Activated T-helper 1 cell treated with anti-CD3 and anti-CD28 coated beads, Interleukin-2, amount 50 U/mL, for 16 hours (primary cell): ENCODE results near the gene FASN.
"Not testable (repeated sequence)": the region's sequence is repeated elsewhere in the genome, so short reads cannot be mapped to it uniquely, and the experiment has no call there.

Source experiments
- DNase-seq, 2 donors: peaks; one replicate each; pipeline ENCODE4 v3.0.0-alpha.2; 2020; ENCODE audit warnings: low read depth in 1 of 2, low spot score in 1 of 2

FASN gene

DNA sequence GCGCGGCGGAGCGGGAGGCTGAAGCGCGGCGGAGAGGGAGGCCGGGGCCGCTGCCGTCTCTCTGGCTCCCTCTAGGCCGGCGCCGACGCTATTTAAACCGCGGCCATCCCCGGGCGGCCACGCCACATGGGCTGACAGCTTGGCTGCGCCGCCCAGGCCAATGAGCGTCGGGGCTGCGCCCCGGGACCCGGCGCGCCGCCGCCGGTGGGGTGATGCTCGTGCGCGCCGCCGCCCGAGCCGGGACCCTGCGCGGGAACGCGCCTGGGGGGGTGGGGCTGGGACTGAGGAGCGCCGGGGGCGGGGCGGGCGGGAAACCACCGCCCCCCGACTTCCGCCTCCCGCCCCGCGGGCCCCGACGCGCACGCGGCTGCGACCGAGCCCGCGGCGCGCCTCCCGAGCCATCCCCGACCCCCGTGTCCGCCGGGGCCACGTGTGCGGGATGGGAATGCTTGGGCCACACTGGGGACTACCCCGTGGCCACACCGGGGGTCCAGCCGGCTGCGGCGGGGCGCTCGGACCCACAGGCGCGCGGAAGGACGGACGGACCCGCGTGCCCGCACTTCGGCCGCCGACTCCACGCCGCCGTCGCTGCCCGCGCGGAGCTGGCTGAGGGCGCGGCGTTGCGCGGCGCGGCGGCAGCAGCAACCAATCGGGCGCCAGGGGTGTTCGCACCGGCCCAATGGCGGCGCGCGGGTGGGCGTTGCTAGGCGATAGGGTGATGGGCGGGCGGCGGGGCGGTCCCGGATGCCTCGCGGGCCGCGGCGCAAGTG is at the start of gene FASN:
FASN (minus strand) TSS at position 68 of the 770 bp plus-strand sequence. CDS start 1,791 bp downstream, outside the sequence.
- DNase-seq = peak; percentile 77 to 91

DNA sequence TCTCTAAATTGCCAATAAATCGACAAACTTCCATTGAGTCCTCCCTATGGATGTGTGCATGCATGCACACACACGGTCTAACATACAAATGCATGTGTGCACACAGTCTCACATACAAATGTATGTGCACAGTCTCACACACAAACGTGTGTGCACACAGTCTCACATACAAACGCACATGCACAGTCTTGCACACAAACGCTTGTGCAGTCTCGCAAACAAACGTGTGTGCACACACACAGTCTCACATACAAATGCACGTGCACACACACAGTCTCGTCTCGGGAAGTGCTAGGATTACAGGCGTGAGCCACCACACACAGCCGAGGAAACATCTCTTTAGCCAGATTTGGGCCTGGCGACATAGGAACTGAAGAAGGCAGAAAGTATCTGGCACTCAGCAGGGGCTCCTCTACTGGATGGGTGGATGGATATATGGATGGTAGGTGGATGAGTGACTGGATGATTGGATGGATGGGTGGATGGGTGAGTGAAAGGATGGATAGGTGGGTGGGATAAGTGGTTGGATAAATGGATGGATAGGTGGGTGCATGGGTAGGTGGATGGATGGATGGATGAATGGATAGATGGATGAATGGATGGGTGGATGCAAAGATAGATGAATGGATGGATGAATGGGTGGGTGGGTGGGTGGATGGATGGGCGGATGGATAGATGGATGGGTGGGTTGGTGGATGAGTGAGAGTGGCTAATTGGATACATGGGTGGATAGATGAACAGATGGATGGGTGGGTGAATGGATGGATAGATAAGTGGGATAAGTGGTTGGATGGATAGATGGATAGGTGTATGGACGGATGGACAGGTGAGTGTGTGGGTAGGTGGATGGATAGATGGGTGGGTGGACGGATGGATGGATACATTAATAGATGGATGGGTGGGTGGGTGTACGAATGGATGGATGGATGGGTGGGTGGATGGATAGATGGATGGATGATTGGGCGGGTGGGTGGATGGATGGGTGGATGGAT is 48.9 kb upstream of the FASN start:
- no peak for DNase-seq

DNA sequence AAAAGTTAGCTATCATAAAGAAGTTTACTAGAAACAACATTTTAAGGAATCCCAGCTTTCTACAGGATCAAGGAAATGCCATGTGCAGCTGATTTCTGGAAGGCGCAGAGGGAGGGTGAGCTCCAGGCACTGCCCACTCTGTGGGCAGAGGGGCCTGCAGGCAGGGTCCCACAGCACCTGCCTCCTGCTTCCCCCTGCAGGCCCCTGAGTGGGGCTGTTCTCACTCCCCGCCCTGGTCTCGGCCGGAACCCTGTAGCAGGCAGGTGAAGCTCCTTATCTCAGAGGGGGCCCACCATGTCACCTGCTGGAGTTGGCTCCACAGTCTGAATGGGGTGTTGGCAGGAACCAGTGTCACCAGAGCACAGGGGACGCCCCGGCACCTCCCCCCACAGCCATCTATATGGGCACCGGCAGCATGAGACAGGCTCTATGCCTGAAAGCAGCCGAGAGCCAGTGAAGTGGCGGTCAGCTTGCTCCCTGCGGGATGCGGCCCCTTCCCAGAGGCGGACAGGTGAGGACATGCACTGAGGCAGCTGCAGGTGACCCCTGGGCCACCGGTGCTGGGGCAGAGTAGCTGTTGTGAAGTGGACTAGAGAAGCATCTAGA is 47.6 kb upstream of the FASN start:
- DNase-seq = no peak

DNA sequence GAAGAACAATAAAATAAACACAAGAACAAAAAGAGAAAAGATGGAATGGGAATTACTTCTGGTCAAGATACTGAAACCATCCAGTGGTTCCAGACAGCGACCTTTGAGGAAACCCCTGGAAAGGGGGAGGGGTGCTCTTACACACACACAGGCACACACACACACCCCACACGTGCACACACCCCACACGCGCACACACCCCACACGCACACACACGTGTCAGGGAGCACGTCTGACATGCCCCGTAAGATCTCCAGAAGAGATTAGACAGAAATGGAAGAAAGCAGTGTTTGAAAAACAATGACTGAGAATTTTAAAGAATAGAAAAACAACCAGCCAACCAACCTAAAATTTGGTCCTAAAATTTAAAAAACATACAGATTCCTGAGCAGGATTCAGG is 45.3 kb upstream of the FASN start:
- DNase-seq = no peak

DNA sequence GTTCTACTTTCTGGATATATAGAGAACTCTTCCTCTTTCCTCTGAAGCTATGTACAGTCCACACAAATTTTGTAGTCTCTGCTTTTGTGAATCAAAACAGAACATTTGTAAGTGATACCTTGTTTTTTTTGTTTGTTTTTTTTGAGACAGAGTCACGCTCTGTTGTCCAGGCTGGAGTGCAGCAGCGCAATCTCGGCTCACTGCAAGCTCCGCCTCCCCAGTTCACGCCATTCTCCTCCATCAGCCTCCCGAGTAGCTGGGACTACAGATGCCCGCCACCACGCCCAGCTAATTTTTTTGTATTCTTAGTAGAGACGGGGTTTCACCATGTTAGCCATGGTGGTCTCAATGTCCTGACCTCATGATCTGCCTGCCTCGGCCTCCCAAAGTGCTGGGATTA is 41.9 kb upstream of the FASN start:
- DNase-seq = not testable (repeated sequence)

DNA sequence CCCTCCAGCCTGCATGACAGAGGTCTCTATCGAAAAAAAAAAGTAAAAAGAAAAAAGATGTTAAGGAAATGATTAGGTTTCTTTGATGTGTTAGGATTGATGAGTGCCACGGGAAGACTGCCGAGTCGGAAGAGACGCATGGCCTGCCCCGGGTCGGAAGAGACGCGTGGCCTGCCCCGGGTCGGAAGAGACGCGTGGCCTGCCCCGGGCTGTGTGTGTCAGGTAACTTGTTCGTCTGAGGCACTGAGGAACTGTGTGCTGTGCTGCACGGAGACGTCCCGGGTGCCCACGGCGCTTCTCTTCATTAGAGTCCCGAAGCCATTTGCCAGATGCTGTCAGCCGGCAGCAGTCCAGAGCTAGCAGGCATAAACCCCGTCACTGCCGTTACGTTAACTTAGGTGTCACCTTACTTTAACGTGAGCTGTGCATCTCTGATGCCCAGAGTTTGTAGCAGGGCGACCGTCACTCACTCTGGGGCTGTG is 40.5 kb upstream of the FASN start:
- DNase-seq = no peak

DNA sequence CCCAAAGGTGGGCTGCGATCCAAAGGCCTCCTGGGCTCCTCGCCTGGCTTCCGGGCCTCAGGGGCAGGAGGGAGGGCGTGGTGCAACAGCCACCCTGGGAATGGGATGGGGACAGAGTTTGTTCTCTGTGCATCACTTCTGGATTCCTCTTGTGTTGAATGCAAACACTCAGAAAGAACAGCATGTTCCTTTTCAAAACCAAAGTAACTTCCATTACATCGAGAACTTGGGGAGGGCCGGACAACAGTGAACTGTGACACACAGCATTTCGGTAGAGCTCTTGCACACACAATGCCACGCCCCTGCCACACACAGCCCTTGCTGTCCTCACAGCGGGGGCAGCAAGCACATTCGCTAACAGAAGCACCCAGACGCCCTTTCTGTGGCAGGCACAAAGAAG is 36.1 kb upstream of the FASN start:
- no peak for DNase-seq

DNA sequence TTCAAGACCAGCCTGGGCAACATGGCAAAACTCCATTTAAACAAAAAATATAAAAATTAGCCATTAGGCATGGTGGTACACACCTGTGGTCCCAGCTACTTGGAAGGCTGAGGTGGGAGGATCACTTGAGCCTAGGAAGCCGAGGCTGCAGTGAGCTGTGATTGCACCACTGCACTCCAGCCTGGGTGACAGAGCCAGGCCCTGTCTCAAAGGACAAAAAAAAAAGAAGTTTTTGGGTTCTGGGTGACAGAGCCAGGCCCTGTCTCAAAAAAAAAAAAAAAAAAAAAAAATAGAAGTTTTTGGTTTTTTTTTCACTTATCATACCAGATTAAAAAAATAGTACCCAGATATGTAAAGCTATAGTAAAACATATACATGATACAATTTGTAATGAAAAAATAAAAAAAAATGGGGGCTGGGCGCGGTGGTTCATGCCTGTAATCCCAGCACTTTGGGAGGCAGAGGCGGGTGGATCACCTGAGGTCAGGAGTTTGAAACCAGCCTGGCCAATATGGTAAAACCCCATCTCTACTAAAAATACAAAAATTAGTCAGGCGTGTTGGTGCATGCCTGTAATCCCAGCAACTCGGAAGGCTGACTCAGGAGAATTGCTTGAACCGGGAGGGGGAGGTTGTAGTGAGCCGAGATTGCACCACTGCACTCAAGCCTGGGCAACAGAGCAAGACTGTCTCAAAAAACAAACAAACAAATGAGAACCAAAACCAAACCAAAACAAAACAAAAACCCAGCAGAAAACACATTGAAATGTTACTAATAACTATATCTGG is 35.3 kb upstream of the FASN start:
- DNase-seq = not testable (repeated sequence)

DNA sequence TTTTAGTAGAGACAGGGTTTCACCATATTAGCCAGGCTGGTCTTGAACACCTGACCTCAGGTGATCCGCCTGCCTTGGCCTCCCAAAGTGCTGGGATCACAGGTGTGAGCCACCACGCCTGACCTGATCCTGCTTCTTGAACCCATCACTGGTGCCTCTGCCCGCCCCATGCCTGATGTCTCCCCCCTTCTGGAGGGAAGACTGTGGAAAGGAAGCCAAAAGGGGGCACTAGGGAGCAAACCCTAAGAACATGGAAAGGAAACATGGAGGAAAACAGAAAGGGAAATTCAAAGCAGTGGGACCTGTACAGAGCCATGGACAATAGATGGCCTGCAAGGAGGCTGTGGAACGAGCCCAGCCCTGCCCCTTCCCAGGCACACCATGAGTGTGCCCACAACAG is 31.1 kb upstream of the FASN start:
- no peak for DNase-seq

DNA sequence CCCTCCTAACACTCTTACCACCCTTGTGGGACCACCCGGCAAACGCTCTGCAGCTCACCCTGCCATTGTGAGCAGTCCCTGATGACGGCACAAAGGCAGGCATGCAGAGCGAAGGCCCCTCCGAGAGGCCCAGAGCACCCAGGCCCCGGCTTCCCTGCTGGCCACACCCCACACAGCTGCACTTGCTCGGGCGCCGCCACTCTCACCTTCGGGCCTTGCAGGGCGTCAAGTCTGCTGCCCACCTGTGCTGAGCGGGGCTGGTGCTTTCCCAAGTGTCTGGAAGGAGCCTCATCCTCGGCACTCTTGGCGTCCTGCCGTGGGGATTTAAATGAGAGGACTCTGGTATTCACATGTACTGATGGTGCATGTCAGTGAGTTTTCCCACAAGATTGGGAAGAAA is 30.3 kb upstream of the FASN start:
- DNase-seq = no peak

DNA sequence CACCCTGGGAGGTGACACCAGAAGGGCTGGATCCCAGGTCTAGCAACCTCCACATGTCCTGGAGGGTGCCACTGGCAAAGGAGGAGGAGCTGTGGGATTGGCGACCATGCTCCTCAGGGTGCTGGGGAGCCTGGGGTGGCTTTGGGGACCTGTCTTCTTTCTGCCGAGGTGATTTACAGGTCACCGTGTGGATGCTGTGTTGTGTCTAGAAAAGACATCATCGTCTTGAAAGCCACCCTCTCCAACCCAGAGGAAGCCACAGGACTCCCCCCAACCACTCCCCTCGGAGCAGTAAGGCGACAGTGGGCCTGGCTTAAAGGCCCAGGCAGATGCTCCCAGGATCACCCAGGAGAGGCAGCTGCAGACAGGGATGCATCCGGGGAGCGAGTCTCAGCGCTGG is 29.7 kb upstream of the FASN start:
- DNase-seq = no peak

DNA sequence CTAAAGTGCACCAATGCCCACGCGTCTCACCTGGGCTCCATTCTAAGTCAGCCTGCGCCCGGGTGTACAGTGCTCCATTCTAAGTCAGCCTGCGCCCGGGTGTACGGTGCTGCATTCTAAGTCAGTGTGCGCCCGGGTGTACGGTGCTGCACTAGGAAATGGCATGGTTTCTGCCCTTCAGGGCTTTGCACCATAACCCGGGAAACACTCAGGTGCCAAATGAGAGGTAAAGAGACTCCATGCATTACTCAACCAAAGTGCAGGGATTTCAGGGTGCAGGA is 29.2 kb upstream of the FASN start:
- no peak for DNase-seq

DNA sequence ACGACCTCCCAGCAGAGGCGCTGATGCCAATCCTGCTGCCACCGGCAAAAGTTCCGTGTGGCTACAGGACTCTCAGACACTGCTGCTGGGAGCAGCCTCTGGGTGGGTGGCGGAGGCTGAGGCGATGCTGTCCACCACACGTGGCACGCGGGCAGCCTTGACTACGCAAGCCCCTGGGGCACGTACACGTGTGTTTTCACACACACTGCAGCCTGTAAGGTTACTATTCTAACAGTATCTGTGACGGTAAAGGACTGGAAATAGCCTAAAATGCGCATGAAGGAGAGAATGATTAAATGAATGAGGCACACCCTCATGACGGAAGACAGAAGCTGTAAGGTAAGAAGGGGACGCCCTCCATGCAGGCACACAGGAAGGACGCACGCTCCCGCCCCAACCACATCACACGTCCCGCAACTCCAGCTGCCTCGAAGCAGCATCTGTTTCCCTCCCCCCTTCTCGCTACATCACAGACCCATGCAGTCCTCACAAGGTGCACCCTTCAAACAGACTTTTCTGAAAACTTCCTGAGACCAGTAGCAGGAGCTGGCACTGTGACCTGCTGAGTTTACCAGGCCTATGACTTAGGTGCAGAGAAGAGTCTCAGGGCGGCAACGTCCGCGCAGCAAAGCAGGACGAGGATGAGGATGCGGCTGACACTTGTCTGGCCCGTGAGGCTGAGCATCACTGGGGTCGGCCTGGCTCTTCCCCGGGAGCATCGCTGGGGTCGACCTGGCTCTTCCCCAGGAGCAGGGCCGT is 28.7 kb upstream of the FASN start:
- DNase-seq = peak; percentile 53 to 70

DNA sequence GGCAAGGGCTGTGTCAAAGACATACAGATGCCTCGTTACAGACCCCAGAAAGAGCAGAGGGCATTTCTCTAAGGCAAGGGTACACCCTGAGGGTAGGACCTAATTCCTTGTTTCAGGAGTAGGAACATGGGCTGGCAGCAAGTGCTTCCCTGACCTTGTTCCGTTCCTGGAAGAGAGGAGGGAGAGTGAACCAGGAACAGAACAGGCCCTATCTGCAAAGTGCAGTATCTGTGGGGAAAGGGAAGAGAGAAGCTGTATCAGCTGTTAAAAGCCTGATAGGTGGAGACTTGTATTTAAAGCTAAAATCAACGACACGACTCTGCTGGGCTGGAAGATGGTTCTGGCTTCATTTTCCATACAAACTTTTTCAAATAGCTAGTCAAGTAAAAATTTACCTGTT is 26.1 kb upstream of the FASN start:
- no peak for DNase-seq

DNA sequence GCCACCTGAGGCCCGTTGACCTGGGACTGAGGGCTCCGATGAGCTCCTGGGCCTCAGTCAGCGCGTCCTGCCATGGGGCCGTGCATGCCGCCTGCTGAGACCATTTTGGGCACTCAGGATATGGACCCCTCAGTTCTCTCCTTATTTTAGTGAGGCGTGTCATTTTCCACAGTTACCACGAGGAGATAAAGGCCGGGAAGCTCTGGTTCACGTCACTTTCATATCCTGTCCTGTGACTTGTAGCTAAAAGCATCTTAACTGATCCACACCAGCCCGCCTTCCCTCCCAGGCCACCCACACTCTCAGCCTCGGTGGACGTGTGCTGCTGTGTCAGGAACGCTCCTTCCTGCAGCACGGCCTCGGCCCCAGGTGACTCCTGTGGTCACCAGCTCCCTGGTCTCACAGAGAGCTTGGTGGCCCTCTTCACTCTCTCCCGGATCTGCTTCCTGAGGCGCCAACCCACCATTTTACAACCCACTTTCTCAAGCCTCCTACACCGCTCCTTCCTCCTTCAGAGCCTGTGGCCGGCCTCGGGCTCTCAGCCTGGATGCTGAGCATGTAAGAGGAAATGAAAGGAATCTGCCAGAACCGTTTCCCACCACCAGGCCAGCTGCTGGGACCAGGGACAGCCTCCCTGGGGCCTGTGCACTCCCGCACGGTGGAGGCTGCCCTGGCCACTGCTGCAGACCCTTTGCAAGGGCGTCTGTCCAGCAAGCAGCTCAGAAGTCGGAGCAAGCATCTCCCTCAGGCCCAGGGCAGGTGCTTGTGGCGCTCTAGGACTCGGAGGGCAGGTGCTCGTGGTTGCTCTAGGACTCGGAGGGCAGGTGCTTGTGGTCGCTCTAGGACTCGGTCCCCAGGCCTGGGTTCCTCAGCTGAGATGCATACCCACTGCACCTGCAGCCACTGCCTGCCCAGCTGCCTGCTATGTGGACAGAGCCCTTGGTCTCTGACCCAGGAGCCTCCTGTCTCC is 23.9 kb upstream of the FASN start:
- no peak for DNase-seq

DNA sequence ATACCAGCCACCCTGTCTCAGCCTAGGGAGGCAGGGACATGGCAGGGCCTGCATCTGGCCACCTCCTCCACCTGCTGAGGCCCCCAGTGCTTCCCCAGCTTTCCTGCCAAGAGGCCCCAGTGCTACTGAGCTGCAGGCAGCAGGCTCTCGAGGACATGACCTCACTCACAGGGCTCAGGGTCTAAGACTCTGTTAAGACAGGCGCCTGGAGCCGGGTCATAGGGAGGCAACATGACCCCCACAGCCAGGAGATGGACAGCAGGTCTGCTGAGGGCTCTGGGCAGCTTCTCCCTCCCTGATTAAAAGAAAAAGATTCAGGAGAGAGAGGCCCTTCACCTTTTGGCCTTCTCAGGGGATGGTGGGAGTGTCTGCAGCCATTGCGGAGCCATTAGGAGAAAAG is 23.2 kb upstream of the FASN start:
- DNase-seq = no peak

DNA sequence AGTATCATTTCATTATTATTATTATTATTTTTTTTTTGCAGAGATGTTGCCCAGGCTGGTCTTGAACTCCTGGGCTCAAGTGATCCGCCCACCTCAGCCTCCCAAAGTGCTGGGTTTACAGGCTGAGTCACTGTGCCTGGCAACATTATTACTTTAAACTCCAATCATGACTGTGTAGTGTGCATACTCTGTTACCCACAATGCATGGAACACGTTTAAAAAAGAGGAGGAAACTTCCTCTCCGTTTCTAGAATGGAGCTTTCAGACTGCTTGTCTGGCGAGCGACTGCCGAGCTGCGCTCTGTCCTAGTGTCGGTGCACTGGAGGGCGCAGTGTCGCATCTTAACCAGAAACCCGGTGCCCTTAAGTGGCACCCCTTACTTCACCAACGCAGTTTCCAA is 22.1 kb upstream of the FASN start:
- DNase-seq = no peak

DNA sequence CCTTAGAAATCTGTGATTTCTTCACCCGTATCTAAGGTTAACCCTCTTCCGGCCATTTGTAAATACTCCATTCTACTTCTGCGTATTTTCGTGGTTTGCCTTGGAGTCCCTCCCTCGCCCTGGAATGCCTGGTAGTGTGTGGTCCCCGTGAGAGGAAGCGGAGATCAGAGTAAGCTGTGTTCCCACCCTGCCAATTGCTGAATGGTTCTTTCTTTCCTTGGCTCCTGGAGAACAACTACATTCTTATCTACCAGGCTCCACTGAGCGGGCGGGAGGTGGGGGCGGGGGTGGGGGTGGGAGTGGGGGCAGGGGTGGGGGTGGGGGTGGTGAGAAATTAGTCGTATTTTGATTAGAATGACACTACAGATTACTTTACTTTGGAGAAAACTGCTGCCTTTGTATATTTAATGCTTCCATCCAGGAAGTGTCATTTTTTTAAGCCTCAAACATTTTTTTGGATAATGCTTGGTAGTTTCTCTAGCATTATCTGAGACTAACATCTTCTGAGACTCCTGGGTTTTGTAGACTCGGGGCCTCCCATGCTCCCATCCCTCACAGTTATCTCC is 20.9 kb upstream of the FASN start:
- DNase-seq = no peak
